HL-60 (cell line): Measurements from ENCODE around the gene STUM.

Experiments used
- TF ChIP-seq, protein P1 (sequence below): IDR thresholded peaks from one replicate; pipeline ENCODE4 v1.5.1; 2011; ENCODE audit warnings: low read length, control low read depth, inconsistent platforms; ENCODE audit not compliant: insufficient read depth
- TF ChIP-seq, protein P2 (sequence below): IDR thresholded peaks from 2 replicates; pipeline ENCODE4 v1.6.1; 2012; ENCODE audit warnings: low read depth; ENCODE audit not compliant: insufficient replicate concordance

DNA sequence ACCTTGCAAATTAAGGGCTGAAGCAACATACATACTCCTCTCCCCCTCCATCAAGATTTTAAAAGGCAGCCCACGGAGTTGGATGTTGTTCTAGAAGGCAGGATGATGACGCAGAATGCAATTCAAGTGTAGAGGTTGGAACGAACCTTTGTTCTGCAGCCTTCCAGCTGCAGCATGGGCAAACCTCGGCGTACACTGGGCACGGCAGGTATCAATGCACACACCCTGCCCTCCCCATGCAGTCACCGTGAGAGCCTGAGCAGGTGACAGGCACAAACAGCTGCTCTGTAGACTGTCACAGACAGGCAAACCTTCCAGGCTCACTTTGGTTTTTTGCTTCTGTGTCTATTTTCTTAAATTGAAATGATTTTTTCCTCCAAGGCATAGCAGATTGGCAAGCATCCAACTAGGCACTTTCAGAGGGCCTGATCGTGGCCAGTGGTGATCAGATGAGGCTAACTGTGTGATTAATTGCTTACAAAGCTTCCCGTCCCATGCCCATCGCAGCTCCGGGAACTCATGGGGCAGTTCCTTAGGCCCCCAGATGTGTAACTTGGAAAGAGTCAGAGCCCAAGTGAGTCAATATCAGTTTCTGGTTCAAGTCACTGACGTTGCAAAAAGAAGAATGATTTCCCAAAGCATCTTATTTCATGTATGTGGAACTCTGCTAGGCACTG is 108.2 kb downstream of the STUM start:
- TF ChIP-seq, protein P1, sequence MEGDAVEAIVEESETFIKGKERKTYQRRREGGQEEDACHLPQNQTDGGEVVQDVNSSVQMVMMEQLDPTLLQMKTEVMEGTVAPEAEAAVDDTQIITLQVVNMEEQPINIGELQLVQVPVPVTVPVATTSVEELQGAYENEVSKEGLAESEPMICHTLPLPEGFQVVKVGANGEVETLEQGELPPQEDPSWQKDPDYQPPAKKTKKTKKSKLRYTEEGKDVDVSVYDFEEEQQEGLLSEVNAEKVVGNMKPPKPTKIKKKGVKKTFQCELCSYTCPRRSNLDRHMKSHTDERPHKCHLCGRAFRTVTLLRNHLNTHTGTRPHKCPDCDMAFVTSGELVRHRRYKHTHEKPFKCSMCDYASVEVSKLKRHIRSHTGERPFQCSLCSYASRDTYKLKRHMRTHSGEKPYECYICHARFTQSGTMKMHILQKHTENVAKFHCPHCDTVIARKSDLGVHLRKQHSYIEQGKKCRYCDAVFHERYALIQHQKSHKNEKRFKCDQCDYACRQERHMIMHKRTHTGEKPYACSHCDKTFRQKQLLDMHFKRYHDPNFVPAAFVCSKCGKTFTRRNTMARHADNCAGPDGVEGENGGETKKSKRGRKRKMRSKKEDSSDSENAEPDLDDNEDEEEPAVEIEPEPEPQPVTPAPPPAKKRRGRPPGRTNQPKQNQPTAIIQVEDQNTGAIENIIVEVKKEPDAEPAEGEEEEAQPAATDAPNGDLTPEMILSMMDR: no peak
- TF ChIP-seq, protein P2, sequence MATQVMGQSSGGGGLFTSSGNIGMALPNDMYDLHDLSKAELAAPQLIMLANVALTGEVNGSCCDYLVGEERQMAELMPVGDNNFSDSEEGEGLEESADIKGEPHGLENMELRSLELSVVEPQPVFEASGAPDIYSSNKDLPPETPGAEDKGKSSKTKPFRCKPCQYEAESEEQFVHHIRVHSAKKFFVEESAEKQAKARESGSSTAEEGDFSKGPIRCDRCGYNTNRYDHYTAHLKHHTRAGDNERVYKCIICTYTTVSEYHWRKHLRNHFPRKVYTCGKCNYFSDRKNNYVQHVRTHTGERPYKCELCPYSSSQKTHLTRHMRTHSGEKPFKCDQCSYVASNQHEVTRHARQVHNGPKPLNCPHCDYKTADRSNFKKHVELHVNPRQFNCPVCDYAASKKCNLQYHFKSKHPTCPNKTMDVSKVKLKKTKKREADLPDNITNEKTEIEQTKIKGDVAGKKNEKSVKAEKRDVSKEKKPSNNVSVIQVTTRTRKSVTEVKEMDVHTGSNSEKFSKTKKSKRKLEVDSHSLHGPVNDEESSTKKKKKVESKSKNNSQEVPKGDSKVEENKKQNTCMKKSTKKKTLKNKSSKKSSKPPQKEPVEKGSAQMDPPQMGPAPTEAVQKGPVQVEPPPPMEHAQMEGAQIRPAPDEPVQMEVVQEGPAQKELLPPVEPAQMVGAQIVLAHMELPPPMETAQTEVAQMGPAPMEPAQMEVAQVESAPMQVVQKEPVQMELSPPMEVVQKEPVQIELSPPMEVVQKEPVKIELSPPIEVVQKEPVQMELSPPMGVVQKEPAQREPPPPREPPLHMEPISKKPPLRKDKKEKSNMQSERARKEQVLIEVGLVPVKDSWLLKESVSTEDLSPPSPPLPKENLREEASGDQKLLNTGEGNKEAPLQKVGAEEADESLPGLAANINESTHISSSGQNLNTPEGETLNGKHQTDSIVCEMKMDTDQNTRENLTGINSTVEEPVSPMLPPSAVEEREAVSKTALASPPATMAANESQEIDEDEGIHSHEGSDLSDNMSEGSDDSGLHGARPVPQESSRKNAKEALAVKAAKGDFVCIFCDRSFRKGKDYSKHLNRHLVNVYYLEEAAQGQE: no peak
